ENCODE measurements around the gene NUP153. TPM values are rescaled to one million over a fixed set of nuclear protein-coding genes. Genes with fewer than 3 reads are reported as not detected.

The NUP153 gene
- total and polyA plus RNA-seq, 10 of the 15 experiments (the other 5 are each of a cell fraction or from before 2014, with no cell fraction given), result 13.9 to 77.7 (median 56.2) TPM

DNA sequence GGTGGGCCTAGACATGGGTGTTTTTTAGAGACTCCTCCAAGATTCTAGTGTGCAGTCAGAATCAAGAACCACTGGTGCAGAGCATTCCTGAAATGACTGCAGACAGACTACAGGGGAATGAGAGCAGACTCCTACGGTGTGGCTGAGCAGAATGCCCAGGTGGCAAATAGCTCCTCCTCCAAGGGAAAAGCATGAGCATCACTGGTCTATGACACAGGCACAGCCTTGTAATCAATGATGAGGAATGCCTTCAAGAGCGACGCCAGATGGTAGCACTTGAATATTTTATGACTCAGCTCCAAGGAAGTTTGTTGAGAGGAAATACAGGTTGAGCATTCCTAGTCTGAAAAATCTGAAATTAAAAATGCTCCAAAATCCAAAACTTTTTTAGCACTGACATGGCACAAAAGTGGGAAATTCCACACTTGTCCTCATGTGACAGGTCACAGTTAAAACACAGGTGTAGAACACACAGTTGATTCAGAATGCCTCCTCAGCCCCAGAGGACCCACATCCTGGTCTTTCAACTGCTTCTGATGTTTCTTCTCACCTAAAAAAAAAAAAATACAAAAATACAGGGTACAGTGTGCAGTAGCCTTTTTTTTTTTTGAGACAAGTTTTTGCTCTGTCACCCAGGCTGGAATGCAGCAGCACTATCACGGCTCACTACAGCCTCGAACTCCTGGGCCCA, 117.2 kb downstream of the NUP153 start:
- Histone ChIP-seq H3K4me2 (ENCODE audit: control insufficient read depth, insufficient read depth) (no peak overlapping the region), H2AFZ (ENCODE audit: control insufficient read depth, low read depth, low read length) (no peak overlapping the region), H3K79me2 (ENCODE audit: control insufficient read depth, insufficient read depth, low read length) (no peaks in the 10 kb centered on the region), H3K9ac (ENCODE audit: control insufficient read depth, insufficient read depth, low read length) (no peak overlapping the region), H3K27ac (ENCODE audit: control insufficient read depth, insufficient read depth) (no peak overlapping the region), H3K27me3 (replicated peaks in 1 of 2; ENCODE audit: control insufficient read depth in 2 of 2, insufficient read depth in 2 of 2, low read length in 1 of 2) (no peaks in the 10 kb centered on the region), H3K4me3 (no peak overlapping the region), H3K4me1 (ENCODE audit: control insufficient read depth, insufficient read depth, low read length) (peaks cover 5% of the 10 kb centered on the region; the same call in 1 of the 2 replicates), H3K9me3 (replicated peaks; ENCODE audit: control insufficient read depth, insufficient read depth, low read length) (no peaks in the 10 kb centered on the region), H4K20me1 (ENCODE audit: control insufficient read depth, insufficient read depth) (no peaks in the 10 kb centered on the region), H3K36me3 (ENCODE audit: control insufficient read depth in 2 of 2, insufficient read depth in 2 of 2, low read length in 1 of 2) (no peaks in the 10 kb centered on the region)
- ATAC-seq, result peak; percentile 46
- ChIA-PET RAD21 (ENCODE audit: unreplicated experiment) (interaction anchor here (1.5 kb wide), 2 partner anchors 11 to 14 kb away, joined by 3 read pairs; no protein-coding TSS in a partner anchor), POLR2A (interaction anchor here (0.5 to 0.6 kb wide), 2 partner anchors 125 to 211 kb away, joined by 3 to 7 read pairs; no protein-coding TSS in a partner anchor), SMC1A (ENCODE audit: uncharacterized antibody, unreplicated experiment) (no interaction called here), CTCF (interaction anchor here (1.0 to 2.3 kb wide), 3 partner anchors 10 to 228 kb away, joined by 3 to 7 read pairs (median 6); partner anchors contain the start of gene FAM8A1)
- FAIRE-seq, result no peak
- BruUV-seq (replicated peaks), result no TSS peak
- TF ChIP-seq IRF4 (IDR thresholded peaks at IDR 0.05; ENCODE audit: low read depth, low read length), result 0 out of 2 replicates have a peak, but pooled peaks have one; percentile 13
- no peak for TF ChIP-seq ASH2L (IDR thresholded peaks at IDR 0.05; ENCODE audit: borderline replicate concordance, low read depth)
- no peak for TF ChIP-seq SIX5 (IDR thresholded peaks at IDR 0.05; ENCODE audit: low read depth, low read length, severe bottlenecking)
- in situ Hi-C loops (cut with MboI), result loop anchor here (5.0 kb wide), 1 partner anchor 213 kb away; no protein-coding TSS in a partner anchor
- intact Hi-C loops (cut with micrococcal nuclease; ENCODE audit: unreplicated experiment), result no loop called here
- WGBS (ENCODE audit: insufficient coverage, insufficient replicate concordance, low lambda C conversion rate, missing lambda C conversion rate), result 59% methylated on average over 5 of the region's 5 CpGs
- no peak for DNase-seq (ENCODE audit: low read depth, low spot score)

DNA sequence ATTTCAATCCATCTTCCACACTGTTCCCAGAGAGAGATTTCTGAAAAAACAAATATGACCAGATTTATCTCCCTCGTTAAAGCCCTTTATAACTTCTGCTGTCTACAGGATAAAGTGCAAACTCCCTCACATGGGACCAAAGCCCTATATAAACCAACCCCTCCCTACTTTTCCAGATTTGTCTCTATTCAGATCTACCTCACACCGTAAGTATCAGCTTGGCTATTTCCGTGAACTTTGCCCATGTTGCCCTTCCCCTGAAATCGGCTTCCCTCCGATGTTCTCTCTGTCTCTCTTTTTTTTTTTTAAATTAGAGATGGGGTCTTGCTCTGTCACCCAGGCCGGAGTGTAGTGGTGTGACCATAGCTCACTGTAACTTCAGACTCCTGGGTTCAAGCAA, 118.7 kb downstream of the NUP153 start:
- no peaks in the 10 kb centered on the region for H3K36me3 ChIP-seq (ENCODE audit: control insufficient read depth in 2 of 2, insufficient read depth in 2 of 2, low read length in 1 of 2)
- no peak overlapping the region for H2AFZ ChIP-seq (ENCODE audit: control insufficient read depth, low read depth, low read length)
- ChIA-PET RAD21 (ENCODE audit: unreplicated experiment) (no interaction called here), CTCF (interaction anchor here (1.2 to 2.3 kb wide), 2 partner anchors 226 to 227 kb away, joined by 4 to 7 read pairs; no protein-coding TSS in a partner anchor), POLR2A (no interaction called here), SMC1A (ENCODE audit: uncharacterized antibody, unreplicated experiment) (interaction anchor here (0.7 kb wide), 2 partner anchors 32 to 235 kb away, joined by 3 read pairs; no protein-coding TSS in a partner anchor)
- in situ Hi-C loops (cut with MboI) (no loop called here), intact Hi-C loops (cut with micrococcal nuclease; ENCODE audit: unreplicated experiment) (no loop called here)
- H3K9ac ChIP-seq (ENCODE audit: control insufficient read depth, insufficient read depth, low read length), result no peak overlapping the region
- H3K4me1 ChIP-seq (ENCODE audit: control insufficient read depth, insufficient read depth, low read length), result peaks cover 5% of the 10 kb centered on the region; the same call in 1 of the 2 replicates
- H4K20me1 ChIP-seq (ENCODE audit: control insufficient read depth, insufficient read depth), result no peaks in the 10 kb centered on the region
- no peak overlapping the region for H3K4me3 ChIP-seq
- no peaks in the 10 kb centered on the region for H3K27me3 ChIP-seq (replicated peaks in 1 of 2; ENCODE audit: control insufficient read depth in 2 of 2, insufficient read depth in 2 of 2, low read length in 1 of 2)
- ATAC-seq (no peak), DNase-seq (ENCODE audit: low read depth, low spot score) (no peak), FAIRE-seq (no peak)
- no peaks in the 10 kb centered on the region for H3K79me2 ChIP-seq (ENCODE audit: control insufficient read depth, insufficient read depth, low read length)
- H3K4me2 ChIP-seq (ENCODE audit: control insufficient read depth, insufficient read depth), result no peak overlapping the region
- no peak overlapping the region for H3K27ac ChIP-seq (ENCODE audit: control insufficient read depth, insufficient read depth)
- H3K9me3 ChIP-seq (replicated peaks; ENCODE audit: control insufficient read depth, insufficient read depth, low read length), result no peaks in the 10 kb centered on the region
- no TSS peak for BruUV-seq (replicated peaks)
- WGBS (ENCODE audit: insufficient coverage, insufficient replicate concordance, low lambda C conversion rate, missing lambda C conversion rate), result 54% methylated on average over 5 of the region's 6 CpGs
- no peak for TF ChIP-seq CBFB (IDR thresholded peaks at IDR 0.05; ENCODE audit: low read depth)
- TF ChIP-seq ESRRA (IDR thresholded peaks at IDR 0.05; ENCODE audit: low read length), result no peak
- TF ChIP-seq YBX1 (IDR thresholded peaks at IDR 0.05), result no peak
- no peak for TF ChIP-seq NR2F1 (conservative IDR thresholded peaks at IDR 0.05)
- TF ChIP-seq TARDBP (IDR thresholded peaks at IDR 0.05; ENCODE audit: borderline replicate concordance), result no peak
- TF ChIP-seq, protein P1, sequence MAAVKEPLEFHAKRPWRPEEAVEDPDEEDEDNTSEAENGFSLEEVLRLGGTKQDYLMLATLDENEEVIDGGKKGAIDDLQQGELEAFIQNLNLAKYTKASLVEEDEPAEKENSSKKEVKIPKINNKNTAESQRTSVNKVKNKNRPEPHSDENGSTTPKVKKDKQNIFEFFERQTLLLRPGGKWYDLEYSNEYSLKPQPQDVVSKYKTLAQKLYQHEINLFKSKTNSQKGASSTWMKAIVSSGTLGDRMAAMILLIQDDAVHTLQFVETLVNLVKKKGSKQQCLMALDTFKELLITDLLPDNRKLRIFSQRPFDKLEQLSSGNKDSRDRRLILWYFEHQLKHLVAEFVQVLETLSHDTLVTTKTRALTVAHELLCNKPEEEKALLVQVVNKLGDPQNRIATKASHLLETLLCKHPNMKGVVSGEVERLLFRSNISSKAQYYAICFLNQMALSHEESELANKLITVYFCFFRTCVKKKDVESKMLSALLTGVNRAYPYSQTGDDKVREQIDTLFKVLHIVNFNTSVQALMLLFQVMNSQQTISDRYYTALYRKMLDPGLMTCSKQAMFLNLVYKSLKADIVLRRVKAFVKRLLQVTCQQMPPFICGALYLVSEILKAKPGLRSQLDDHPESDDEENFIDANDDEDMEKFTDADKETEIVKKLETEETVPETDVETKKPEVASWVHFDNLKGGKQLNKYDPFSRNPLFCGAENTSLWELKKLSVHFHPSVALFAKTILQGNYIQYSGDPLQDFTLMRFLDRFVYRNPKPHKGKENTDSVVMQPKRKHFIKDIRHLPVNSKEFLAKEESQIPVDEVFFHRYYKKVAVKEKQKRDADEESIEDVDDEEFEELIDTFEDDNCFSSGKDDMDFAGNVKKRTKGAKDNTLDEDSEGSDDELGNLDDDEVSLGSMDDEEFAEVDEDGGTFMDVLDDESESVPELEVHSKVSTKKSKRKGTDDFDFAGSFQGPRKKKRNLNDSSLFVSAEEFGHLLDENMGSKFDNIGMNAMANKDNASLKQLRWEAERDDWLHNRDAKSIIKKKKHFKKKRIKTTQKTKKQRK (IDR thresholded peaks at IDR 0.05; ENCODE audit: low read depth, low read length), result no peak
- no peak for TF ChIP-seq WRNIP1 (IDR thresholded peaks at IDR 0.05; ENCODE audit: borderline replicate concordance, low read depth, low read length)
- TF ChIP-seq HDAC6 (IDR thresholded peaks at IDR 0.05; ENCODE audit: unreplicated experiment), result no peak
- TF ChIP-seq ETV6 (conservative IDR thresholded peaks at IDR 0.05 in 1 of 2, IDR thresholded peaks at IDR 0.05 in 1 of 2; ENCODE audit: borderline replicate concordance in 1 of 2, low read depth in 1 of 2), result no peak
- no peak for TF ChIP-seq SIN3A (IDR thresholded peaks at IDR 0.05; ENCODE audit: low read depth, low read length)
- no peak for TF ChIP-seq HDAC2 (IDR thresholded peaks at IDR 0.05)
- no peak for TF ChIP-seq NR2C2 (IDR thresholded peaks at IDR 0.05; ENCODE audit: borderline replicate concordance, control insufficient read depth, insufficient read length, low read depth)

All from GM12878 (cell line).